SK-N-SH (cell line): ENCODE results near the gene JMJD1C. TPM values are rescaled to one million over a fixed set of nuclear protein-coding genes. Genes with fewer than 3 reads are reported as not detected.

Experiments used
- CTCF ChIA-PET: fragments of 300-600, 350-600 bp; formaldehyde crosslinking; extraction: SDS; loops from one replicate; lab custom pipeline; 2021; lab: Yijun Ruan, JAX
- POLR2A ChIA-PET: fragments of 350-600 bp; sonication (Branson Sonifier 250); formaldehyde crosslinking; extraction: SDS; loops from one replicate; lab custom pipeline; 2020; ENCODE audit warnings: antibody characterized with exemption, inconsistent platforms; lab: Yijun Ruan, JAX
- DNase-seq: peaks from one replicate; pipeline ENCODE4 v3.0.0; 2012
- H2AFZ ChIP-seq: fragments of 200-600 bp; sonication (generic); 2 replicates; pipeline ENCODE4 v1.8.1; 2016; ENCODE audit warnings: antibody characterized with exemption, mild to moderate bottlenecking, low read depth
- H3F3A ChIP-seq: fragments of 200-600 bp; sonication (generic); replicated peaks from 2 replicates; pipeline ENCODE3; 2016; ENCODE audit warnings: antibody characterized with exemption, mild to moderate bottlenecking; ENCODE audit not compliant: insufficient read depth
- H3K27ac ChIP-seq, 2 experiments: fragments of 200-500 bp in 1 of 2; fragments of 200-600 bp in 1 of 2; sonication (Bioruptor generic) in 1 of 2; sonication (generic), shearing (Covaris generic) in 1 of 2; 2 replicates each; pipeline versions ENCODE4 v1.5.1 to v1.6.1; 2014 to 2016; ENCODE audit warnings: low read depth in 2 of 2, inconsistent platforms in 1 of 2, low read length in 1 of 2, mild to moderate bottlenecking in 1 of 2, mixed read lengths in 1 of 2
- H3K27me3 ChIP-seq: fragments of 200-600 bp; sonication (generic), shearing (Covaris generic); 2 replicates; pipeline ENCODE4 v1.6.1; 2016; ENCODE audit warnings: mixed run types; ENCODE audit not compliant: insufficient read depth
- H3K36me3 ChIP-seq, 2 experiments: fragments of 200-500 bp in 1 of 2; fragments of 200-600 bp in 1 of 2; sonication (Bioruptor generic) in 1 of 2; sonication (generic) in 1 of 2; replicated peaks in 1 of 2; 2 replicates each; pipeline versions ENCODE3 to v1.5.1; 2014 to 2016; ENCODE audit warnings: low read length in 1 of 2, mild to moderate bottlenecking in 1 of 2; ENCODE audit not compliant: insufficient read depth in 2 of 2, control insufficient read depth in 1 of 2
- H3K4me1 ChIP-seq, 2 experiments: fragments of 200-500 bp in 1 of 2; fragments of 200-600 bp in 1 of 2; sonication (Bioruptor generic) in 1 of 2; sonication (generic), shearing (Covaris generic) in 1 of 2; 2 replicates each; pipeline versions ENCODE4 v1.5.1 to v1.6.1; 2014 to 2016; ENCODE audit warnings: low read depth in 1 of 2, low read length in 1 of 2, mixed run types in 1 of 2; ENCODE audit not compliant: insufficient read depth in 2 of 2, control insufficient read depth in 1 of 2
- H3K4me2 ChIP-seq: fragments of 200-600 bp; sonication (generic), shearing (Covaris generic); 2 replicates; pipeline ENCODE4 v1.6.1; 2017; ENCODE audit warnings: mixed run types
- H3K4me3 ChIP-seq, 2 experiments: fragments of 200-500 bp in 1 of 2; fragments of 200-600 bp in 1 of 2; sonication (Bioruptor generic) in 1 of 2; sonication (generic), shearing (Covaris generic) in 1 of 2; 2 replicates each; pipeline versions ENCODE4 v1.5.1 to v1.8.1; 2014 to 2016; ENCODE audit warnings: low read depth in 2 of 2, inconsistent platforms in 1 of 2, low read length in 1 of 2, mild to moderate bottlenecking in 1 of 2, mixed read lengths in 1 of 2, moderate library complexity in 1 of 2
- H3K79me2 ChIP-seq: fragments of 200-600 bp; sonication (generic); 2 replicates; pipeline ENCODE4 v1.8.1; 2017; ENCODE audit warnings: mild to moderate bottlenecking; ENCODE audit not compliant: insufficient read depth
- H3K9ac ChIP-seq: fragments of 200-600 bp; sonication (generic); 2 replicates; pipeline ENCODE4 v1.6.1; 2017; ENCODE audit warnings: mixed run types
- H3K9me2 ChIP-seq: fragments of 200-600 bp; sonication (generic); 2 replicates; pipeline ENCODE4 v1.6.1; 2017; ENCODE audit warnings: mixed run types
- H3K9me3 ChIP-seq: fragments of 200-600 bp; sonication (generic); 2 replicates; pipeline ENCODE4 v1.6.1; 2017; ENCODE audit warnings: mixed run types, mild to moderate bottlenecking, moderate library complexity
- H4K20me1 ChIP-seq: fragments of 200-600 bp; sonication (generic); 2 replicates; pipeline ENCODE4 v1.6.1; 2017; ENCODE audit warnings: mild to moderate bottlenecking, mixed run types; ENCODE audit not compliant: insufficient read depth
- ELF1 ChIP-seq: IDR thresholded peaks from 2 replicates; pipeline ENCODE4 v1.4.0; 2012
- FOXM1 ChIP-seq: IDR thresholded peaks from 2 replicates; pipeline ENCODE4 v1.4.0; 2012; ENCODE audit warnings: low read depth, mild to moderate bottlenecking
- MEF2A ChIP-seq: IDR thresholded peaks from 2 replicates; pipeline ENCODE4 v1.4.0; 2012; ENCODE audit warnings: low read depth, borderline replicate concordance
- NRF1 ChIP-seq: IDR thresholded peaks from 2 replicates; pipeline ENCODE4 v1.6.1; 2012; ENCODE audit warnings: low read depth, mild to moderate bottlenecking, low read length
- RAD21 ChIP-seq: IDR thresholded peaks from 2 replicates; pipeline ENCODE4 v1.6.1; 2012; ENCODE audit warnings: mild to moderate bottlenecking, low read length
- RFX5 ChIP-seq: IDR thresholded peaks from 2 replicates; pipeline ENCODE4 v1.6.1; 2012; ENCODE audit warnings: mild to moderate bottlenecking, improper control_type of control experiment, low read length
- SMC3 ChIP-seq: IDR thresholded peaks from 2 replicates; pipeline ENCODE4 v1.6.1; 2012; ENCODE audit warnings: low read depth, low read length, improper control_type of control experiment
- TEAD4 ChIP-seq: IDR thresholded peaks from 2 replicates; pipeline ENCODE4 v1.4.0; 2012; ENCODE audit warnings: mild to moderate bottlenecking, borderline replicate concordance; ENCODE audit not compliant: insufficient read depth
- WGBS: methylation state at CpG from one replicate; pipeline ENCODE4 v1.1.6; 2017; ENCODE audit warnings: low lambda C conversion rate; 5-methylcytosine and 5-hydroxymethylcytosine counted together
- polyA plus RNA-seq, 3 experiments: library from polyadenylated mRNA; depleted of rRNA; stranded (reverse); fragments of >200 nt; gene quantifications; 2 replicates each; pipeline ENCODE4 v1.2.3, GENCODE V29; 2012
- TF ChIP-seq, protein P1 (sequence below): IDR thresholded peaks from 2 replicates; pipeline ENCODE4 v1.4.0; 2012; ENCODE audit warnings: low read depth, borderline replicate concordance
- TF ChIP-seq, protein P2 (sequence below): fragments of 150-350 bp; IDR thresholded peaks from 2 replicates; pipeline ENCODE4 v1.6.1; 2016; ENCODE audit warnings: mild to moderate bottlenecking, low read depth, low read length
- TF ChIP-seq, protein P3 (sequence below): IDR thresholded peaks from 2 replicates; pipeline ENCODE4 v1.4.0; 2012; ENCODE audit warnings: low read depth
- TF ChIP-seq, protein P4 (sequence below): IDR thresholded peaks from 2 replicates; pipeline ENCODE4 v1.4.0; 2012; ENCODE audit warnings: low read depth, borderline replicate concordance

The JMJD1C gene
- polyA plus RNA-seq, 1 of the 3 experiments (the other 2 are of a cell fraction): 11.7 TPM

DNA sequence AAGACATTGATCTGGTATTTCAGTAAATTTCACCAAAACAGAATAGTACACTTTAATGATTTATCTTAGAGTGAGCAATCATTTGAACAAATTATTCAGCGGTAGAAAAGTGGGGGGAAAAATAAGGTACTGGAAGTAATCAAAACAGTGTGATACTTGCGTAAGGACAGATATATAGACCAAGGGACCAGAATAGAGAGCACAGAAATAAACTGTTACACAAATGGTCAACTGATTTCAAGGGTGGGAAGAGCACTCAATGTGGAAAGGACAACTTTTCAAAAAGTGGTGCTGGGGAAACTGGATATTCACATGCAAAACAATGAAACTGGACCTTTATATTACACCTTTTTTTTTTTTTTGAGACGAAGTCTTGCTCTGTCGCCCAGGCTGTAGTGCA, 212.7 kb downstream of the JMJD1C start:
- Histone ChIP-seq H3K27ac (no peak overlapping the region), H3K4me3 (no peak overlapping the region), H3K27me3 (no peaks in the 10 kb centered on the region), H4K20me1 (peaks cover 100% of the 10 kb centered on the region), H3K9me3 (no peaks in the 10 kb centered on the region), H3K79me2 (peaks cover 100% of the 10 kb centered on the region), H3K9me2 (no peaks in the 10 kb centered on the region), H3K9ac (no peak overlapping the region), H3F3A (peaks cover 2% of the 10 kb centered on the region), H2AFZ (no peak overlapping the region), H3K4me2 (no peak overlapping the region), H3K36me3 (peaks cover 0 to 24% of the 10 kb centered on the region in 2 experiments), H3K4me1 (peaks cover 9 to 20% of the 10 kb centered on the region in 2 experiments; a peak in 3 of 4 replicates)
- POLR2A ChIA-PET: no interaction called here
- CTCF ChIA-PET: interaction anchor here (1.4 to 1.9 kb wide), 2 partner anchors 36 to 377 kb away, joined by 4 to 6 read pairs; no protein-coding TSS in a partner anchor
- WGBS: 95% methylated on average over 4 of the region's 4 CpGs
- TF ChIP-seq, protein P1, sequence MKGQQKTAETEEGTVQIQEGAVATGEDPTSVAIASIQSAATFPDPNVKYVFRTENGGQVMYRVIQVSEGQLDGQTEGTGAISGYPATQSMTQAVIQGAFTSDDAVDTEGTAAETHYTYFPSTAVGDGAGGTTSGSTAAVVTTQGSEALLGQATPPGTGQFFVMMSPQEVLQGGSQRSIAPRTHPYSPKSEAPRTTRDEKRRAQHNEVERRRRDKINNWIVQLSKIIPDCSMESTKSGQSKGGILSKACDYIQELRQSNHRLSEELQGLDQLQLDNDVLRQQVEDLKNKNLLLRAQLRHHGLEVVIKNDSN: no peak
- TF ChIP-seq TEAD4: no peak
- TF ChIP-seq RFX5: no peak
- TF ChIP-seq, protein P2, sequence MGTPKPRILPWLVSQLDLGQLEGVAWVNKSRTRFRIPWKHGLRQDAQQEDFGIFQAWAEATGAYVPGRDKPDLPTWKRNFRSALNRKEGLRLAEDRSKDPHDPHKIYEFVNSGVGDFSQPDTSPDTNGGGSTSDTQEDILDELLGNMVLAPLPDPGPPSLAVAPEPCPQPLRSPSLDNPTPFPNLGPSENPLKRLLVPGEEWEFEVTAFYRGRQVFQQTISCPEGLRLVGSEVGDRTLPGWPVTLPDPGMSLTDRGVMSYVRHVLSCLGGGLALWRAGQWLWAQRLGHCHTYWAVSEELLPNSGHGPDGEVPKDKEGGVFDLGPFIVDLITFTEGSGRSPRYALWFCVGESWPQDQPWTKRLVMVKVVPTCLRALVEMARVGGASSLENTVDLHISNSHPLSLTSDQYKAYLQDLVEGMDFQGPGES: no peak
- TF ChIP-seq SMC3: no peak
- no peak for DNase-seq

DNA sequence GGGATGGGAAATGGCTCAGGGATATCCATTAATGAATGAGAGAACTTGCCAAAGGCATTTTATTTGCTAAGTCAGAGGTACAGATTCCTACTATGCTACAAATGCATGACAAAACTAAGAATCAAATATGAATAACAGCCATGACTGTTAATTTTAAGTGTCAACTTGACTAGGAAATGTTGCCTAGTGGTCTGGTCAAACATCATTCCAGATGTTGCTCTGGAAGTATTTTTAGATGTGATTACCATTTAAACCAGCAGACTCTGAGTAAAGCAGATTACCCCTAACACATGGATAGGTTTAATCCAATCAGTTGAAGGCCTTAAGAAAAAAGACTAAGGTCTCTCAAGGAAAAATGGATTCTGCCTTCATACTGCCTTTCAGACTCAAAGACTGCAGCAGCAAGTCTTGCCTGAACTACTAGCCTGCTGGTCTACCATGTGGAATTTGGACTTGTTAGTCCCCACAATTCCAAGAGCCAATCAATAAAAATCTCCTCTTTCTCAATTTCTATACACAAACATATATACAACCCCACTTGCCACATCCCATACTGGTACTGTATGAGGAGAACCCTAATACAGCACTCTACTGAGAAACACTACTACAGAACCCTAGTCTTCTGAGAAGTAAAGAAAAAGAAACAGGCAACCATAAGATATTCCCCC, 213.5 kb downstream of the JMJD1C start:
- CTCF ChIA-PET: interaction anchor here (1.9 kb wide), 1 partner anchor 35 kb away, joined by 6 read pairs; no protein-coding TSS in a partner anchor

DNA sequence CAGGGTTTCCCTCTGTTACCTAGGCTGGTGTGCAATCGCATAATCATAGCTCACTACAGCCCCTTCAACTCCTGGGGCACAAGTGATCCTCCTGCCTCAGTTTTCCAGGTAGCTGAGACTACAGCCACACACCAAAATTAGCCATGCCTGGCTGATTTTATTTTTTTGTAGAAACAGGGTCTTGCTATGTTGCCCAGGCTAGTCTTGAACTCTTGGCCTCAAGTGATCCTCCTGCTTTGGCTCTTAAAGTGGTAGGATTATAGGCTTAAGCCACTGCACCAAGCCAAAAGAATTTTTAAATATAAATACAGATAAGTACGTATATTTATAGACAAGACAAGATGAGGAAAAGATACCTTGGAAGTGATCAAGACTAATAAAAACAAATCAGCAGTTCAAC, 215.7 kb downstream of the JMJD1C start:
- 95% methylated on average over 2 of the region's 2 CpGs for WGBS
- Histone ChIP-seq H4K20me1 (peaks cover 99% of the 10 kb centered on the region), H3K79me2 (peaks cover 100% of the 10 kb centered on the region), H3K36me3 (peaks cover 0 to 16% of the 10 kb centered on the region in 2 experiments), H3K4me2 (no peak overlapping the region), H3K9me3 (no peaks in the 10 kb centered on the region), H3F3A (no peaks in the 10 kb centered on the region), H3K4me3 (no peak overlapping the region), H3K27me3 (no peaks in the 10 kb centered on the region), H3K4me1 (no peaks in the 10 kb centered on the region; a peak in 1 of 4 replicates), H3K9ac (no peak overlapping the region), H2AFZ (no peak overlapping the region), H3K9me2 (no peaks in the 10 kb centered on the region), H3K27ac (no peak overlapping the region)
- ChIA-PET POLR2A (no interaction called here), CTCF (no interaction called here)
- no peak for DNase-seq
- TF ChIP-seq NRF1: no peak
- TF ChIP-seq, protein P3, sequence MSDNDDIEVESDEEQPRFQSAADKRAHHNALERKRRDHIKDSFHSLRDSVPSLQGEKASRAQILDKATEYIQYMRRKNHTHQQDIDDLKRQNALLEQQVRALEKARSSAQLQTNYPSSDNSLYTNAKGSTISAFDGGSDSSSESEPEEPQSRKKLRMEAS: no peak
- TF ChIP-seq MEF2A: no peak
- TF ChIP-seq ELF1: no peak
- TF ChIP-seq, protein P4, sequence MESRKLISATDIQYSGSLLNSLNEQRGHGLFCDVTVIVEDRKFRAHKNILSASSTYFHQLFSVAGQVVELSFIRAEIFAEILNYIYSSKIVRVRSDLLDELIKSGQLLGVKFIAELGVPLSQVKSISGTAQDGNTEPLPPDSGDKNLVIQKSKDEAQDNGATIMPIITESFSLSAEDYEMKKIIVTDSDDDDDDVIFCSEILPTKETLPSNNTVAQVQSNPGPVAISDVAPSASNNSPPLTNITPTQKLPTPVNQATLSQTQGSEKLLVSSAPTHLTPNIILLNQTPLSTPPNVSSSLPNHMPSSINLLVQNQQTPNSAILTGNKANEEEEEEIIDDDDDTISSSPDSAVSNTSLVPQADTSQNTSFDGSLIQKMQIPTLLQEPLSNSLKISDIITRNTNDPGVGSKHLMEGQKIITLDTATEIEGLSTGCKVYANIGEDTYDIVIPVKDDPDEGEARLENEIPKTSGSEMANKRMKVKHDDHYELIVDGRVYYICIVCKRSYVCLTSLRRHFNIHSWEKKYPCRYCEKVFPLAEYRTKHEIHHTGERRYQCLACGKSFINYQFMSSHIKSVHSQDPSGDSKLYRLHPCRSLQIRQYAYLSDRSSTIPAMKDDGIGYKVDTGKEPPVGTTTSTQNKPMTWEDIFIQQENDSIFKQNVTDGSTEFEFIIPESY: no peak
- TF ChIP-seq FOXM1: no peak
- no peak for TF ChIP-seq RAD21
- TF ChIP-seq, protein P2: no peak

More for the DNA sequence above, 213.5 kb downstream of the JMJD1C start:
- H3K4me3 ChIP-seq: no peak overlapping the region
- DNase-seq: no peak
- H3K9ac ChIP-seq: no peak overlapping the region
- no peak for TF ChIP-seq RFX5
- peaks cover 9 to 15% of the 10 kb centered on the region in 2 experiments; a peak in 3 of 4 replicates for H3K4me1 ChIP-seq
- peaks cover 100% of the 10 kb centered on the region for H3K79me2 ChIP-seq
- peaks cover 0 to 19% of the 10 kb centered on the region in 2 experiments for H3K36me3 ChIP-seq
- H3K27ac ChIP-seq: no peak overlapping the region; a peak in 1 of 4 replicates
- no peaks in the 10 kb centered on the region for H3K9me3 ChIP-seq
- H3K4me2 ChIP-seq: no peak overlapping the region
- H2AFZ ChIP-seq: no peak overlapping the region
- peaks cover 100% of the 10 kb centered on the region for H4K20me1 ChIP-seq
- no peaks in the 10 kb centered on the region for H3K9me2 ChIP-seq
- POLR2A ChIA-PET: no interaction called here
- no peaks in the 10 kb centered on the region for H3F3A ChIP-seq
- no peaks in the 10 kb centered on the region for H3K27me3 ChIP-seq
